Psoas muscle (tissue), 8 donors: ENCODE data around the gene C1orf146. TPM values are rescaled to one million over a fixed set of nuclear protein-coding genes. Genes with fewer than 3 reads are reported as not detected.
"Not testable (repeated sequence)": the region's sequence is repeated elsewhere in the genome, so short reads cannot be mapped to it uniquely, and the experiment has no call there.

Source experiments
- ATAC-seq, 4 donors: fragments of 200-7000 bp; cut with Tn5 transposase; one replicate each; pipeline ENCODE4 v1.9.1; 2020; ENCODE audit warnings: moderate library complexity in 3 of 4, mild to moderate bottlenecking in 2 of 4
- DNase-seq, 2 donors: peaks; one replicate each; pipeline ENCODE4 v3.0.0-alpha.2; 2020
- H3K27ac ChIP-seq: fragments of 200-600 bp; one replicate; pipeline ENCODE4 v1.8.0; 2022
- H3K27me3 ChIP-seq, 3 donors: fragments of 200-600 bp in 1 of 3; one replicate each; pipeline versions ENCODE4 v1.6.1 to v1.8.0; 2013 to 2022; ENCODE audit warnings: low read length in 2 of 3, mild to moderate bottlenecking in 2 of 3, moderate library complexity in 1 of 3; ENCODE audit not compliant: insufficient read depth in 3 of 3
- H3K36me3 ChIP-seq, 2 donors: fragments of 200-600 bp in 1 of 2; one replicate each; pipeline versions ENCODE4 v1.6.1 to v1.8.0; 2013 to 2022; ENCODE audit warnings: low read depth in 1 of 2, mild to moderate bottlenecking in 1 of 2, moderate library complexity in 1 of 2; ENCODE audit not compliant: insufficient read depth in 1 of 2
- H3K4me1 ChIP-seq: fragments of 200-600 bp; one replicate; pipeline ENCODE4 v1.8.0; 2022
- H3K4me3 ChIP-seq: fragments of 200-600 bp; one replicate; pipeline ENCODE4 v1.8.0; 2022; ENCODE audit warnings: mild to moderate bottlenecking
- H3K9me3 ChIP-seq: fragments of 200-600 bp; one replicate; pipeline ENCODE4 v1.8.0; 2022
- WGBS, 3 donors: extraction: QIAGEN DNeasy Blood & Tissue Kit; methylation state at CpG; one replicate each; pipeline versions ENCODE4 v1.1.6 to v1.1.7; 2013; 5-methylcytosine and 5-hydroxymethylcytosine counted together
- intact Hi-C, 2 donors: fragments of 100-400 bp; cut with DNase I; formaldehyde crosslinking; loops; one replicate each; pipeline versions ENCODE4 v1.11.0 to v1.14.2; 2022
- polyA plus RNA-seq, 3 donors: library from polyadenylated mRNA; stranded (reverse); fragments of 200-250 nt; gene quantifications; one replicate each; pipeline ENCODE4 v1.2.3, GENCODE V29; 2013
- total RNA-seq, 4 donors: library from RNA; stranded (reverse); fragmentation: NEBNext Ultra II Directional in 2 of 4; extraction: Animal tissue kit (Norgen Biotek cat#: 25700) in 2 of 4; gene quantifications; one replicate each; pipeline versions ENCODE4 v1.2.1 to v1.2.4, GENCODE V29; 2021 to 2023
- TF ChIP-seq, protein P1 (sequence below): fragments of 200-600 bp; IDR thresholded peaks from one replicate; pipeline ENCODE4 v1.8.0; 2022; ENCODE audit warnings: antibody characterized with exemption
- donor health status: healthy with polysubstance abuse.
- donor health status: DM: no; HTN: no; CAD: no; lungs with moderate emphysema.
- donor health status: Bipolar disorder and iron deficiency.
- donor health status: healthy.
- donor health status: DM: yes; HTN: yes; CAD: no.
- donor health status: DM: no; HTN: no; CAD: no.
- donor health status: DM: no; HTN: no; CAD: no.
- donor health status: DM: yes; HTN: yes; CAD: no.

Gene C1orf146
- total and polyA plus RNA-seq, 7 donors = not detected

DNA sequence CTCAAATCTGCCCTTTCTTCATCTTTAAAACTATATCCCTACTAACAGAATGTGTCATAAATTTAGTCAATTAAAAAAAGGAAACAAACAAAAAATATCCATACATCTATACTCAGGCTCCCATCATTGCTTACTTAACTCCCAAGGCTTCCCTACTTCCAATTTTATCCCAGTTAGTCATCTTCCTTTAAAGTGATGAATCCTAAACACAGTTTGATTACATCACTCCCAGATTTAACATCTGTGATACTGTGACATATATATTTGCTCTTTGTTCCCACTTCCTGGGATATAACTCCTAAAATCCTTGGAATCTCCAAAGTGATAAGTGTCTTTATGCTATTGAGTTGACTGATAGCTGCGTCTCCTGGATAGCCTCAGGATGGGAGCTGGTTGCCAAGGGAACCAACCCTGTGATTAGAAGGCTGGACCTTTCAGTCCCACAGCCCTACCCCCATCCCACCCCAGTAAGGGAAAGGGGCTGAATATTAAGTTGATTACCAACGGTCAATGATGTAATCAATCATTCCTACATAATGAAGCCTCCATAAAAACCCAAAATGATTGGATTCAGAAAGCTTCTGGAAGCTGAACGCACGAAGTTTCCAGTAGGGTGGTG is 59.5 kb downstream of the C1orf146 start:
- Histone ChIP-seq H3K9me3 (no peaks in the 10 kb centered on the region), H3K36me3 (peaks cover 2 to 35% of the 10 kb centered on the region in 2 donors), H3K4me1 (no peaks in the 10 kb centered on the region), H3K4me3 (no peak overlapping the region), H3K27me3 (no peaks in the 10 kb centered on the region), H3K27ac (no peak overlapping the region)
- DNase-seq (no peak), ATAC-seq (no peak)
- TF ChIP-seq, protein P1, sequence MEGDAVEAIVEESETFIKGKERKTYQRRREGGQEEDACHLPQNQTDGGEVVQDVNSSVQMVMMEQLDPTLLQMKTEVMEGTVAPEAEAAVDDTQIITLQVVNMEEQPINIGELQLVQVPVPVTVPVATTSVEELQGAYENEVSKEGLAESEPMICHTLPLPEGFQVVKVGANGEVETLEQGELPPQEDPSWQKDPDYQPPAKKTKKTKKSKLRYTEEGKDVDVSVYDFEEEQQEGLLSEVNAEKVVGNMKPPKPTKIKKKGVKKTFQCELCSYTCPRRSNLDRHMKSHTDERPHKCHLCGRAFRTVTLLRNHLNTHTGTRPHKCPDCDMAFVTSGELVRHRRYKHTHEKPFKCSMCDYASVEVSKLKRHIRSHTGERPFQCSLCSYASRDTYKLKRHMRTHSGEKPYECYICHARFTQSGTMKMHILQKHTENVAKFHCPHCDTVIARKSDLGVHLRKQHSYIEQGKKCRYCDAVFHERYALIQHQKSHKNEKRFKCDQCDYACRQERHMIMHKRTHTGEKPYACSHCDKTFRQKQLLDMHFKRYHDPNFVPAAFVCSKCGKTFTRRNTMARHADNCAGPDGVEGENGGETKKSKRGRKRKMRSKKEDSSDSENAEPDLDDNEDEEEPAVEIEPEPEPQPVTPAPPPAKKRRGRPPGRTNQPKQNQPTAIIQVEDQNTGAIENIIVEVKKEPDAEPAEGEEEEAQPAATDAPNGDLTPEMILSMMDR = no peak
- 93 to 98% (median 93%) methylated on average over 4 of the region's 4 CpGs for WGBS, 3 donors
- intact Hi-C loops = no loop called here

DNA sequence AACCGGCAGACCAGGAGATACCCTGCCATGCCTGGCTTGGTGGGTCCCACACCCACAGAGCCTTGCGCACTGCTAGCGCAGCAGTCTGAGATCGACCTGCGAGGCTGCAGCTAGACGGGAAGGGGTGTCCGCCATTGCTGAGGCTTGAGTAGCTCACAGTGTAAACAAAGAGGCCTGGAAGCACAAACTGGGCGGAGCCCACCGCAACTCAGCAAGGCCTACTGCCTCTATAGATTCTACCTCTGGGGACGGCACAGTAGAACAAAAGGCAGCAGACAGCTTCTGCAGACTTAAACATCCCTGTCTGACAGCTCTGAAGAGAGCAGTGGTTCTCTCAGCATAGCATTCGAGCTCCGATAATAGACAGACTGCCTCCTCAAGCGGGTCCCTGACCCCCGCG is 62.1 kb downstream of the C1orf146 start:
- H3K4me1 ChIP-seq, ATAC-seq, H3K9me3 ChIP-seq, H3K27ac ChIP-seq, H3K27me3 ChIP-seq, H3K4me3 ChIP-seq, DNase-seq, intact Hi-C loops: not testable (repeated sequence)
- WGBS, 3 donors = 97 to 98% (median 97%) methylated on average over 15 of the region's 15 CpGs
- peaks cover 0 to 34% of the 10 kb centered on the region in 2 donors for H3K36me3 ChIP-seq

DNA sequence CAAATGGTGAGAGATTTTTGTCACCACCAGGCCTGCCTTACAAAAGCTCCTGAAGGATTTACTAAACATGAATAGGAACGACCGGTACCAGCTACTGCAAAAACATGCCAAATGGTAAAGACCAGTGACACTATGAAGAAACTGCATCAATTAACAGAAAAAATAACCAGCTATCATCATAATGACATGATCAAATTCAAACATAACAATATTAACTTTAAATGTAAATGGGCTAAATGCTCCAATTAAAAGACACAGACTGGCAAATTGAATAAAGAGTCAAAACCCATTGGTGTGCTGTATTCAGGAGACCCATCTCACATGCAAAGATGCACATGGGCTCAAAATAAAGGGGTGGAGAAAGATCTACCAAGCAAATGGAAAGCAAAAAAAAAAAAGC is 63.7 kb downstream of the C1orf146 start:
- intact Hi-C loops, H3K27ac ChIP-seq, ATAC-seq, H3K9me3 ChIP-seq, H3K4me1 ChIP-seq, H3K4me3 ChIP-seq, DNase-seq, H3K27me3 ChIP-seq: not testable (repeated sequence)
- WGBS, 3 donors = 98% methylated on average over 2 of the region's 2 CpGs
- H3K36me3 ChIP-seq = peaks cover 0 to 43% of the 10 kb centered on the region in 2 donors

DNA sequence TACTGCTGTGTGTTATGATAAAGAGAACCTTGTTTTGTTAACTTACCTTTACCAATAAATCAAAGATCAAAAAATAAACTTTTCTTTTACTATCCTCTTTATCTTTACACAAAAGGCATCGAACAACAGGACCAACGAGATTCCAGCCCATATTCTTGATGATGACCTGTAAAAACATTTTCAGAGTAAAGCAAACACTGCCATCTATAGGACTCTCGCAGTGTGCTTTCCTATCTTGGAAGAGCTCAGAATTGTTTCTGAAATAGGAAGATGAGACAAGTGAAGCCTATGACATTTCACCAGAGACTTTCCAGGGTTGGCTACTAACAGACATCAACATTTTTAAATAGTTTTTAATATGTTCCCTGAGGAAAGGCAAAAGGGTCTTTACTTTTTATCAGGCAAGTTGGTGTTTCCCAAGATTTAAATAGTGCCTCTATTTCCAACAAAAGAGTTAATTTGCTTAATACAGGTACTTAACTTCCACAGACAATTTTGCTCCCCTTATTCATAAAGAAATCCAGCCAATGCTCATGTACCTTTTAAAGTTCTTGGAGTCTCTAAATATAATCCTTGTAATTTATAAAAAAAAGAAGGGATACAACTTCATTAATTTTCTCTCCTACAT is 73.8 kb downstream of the C1orf146 start:
- DNase-seq = no peak
- TF ChIP-seq, protein P1 = peak; percentile 63
- WGBS, 3 donors = 10 to 31% (median 23%) methylated on average over 3 of the region's 3 CpGs
- no peaks in the 10 kb centered on the region for H3K4me1 ChIP-seq
- H3K4me3 ChIP-seq = no peak overlapping the region
- H3K9me3 ChIP-seq = no peaks in the 10 kb centered on the region
- peak; percentile 55 to 78 (median 62) for ATAC-seq
- intact Hi-C loops = no loop called here
- no peak overlapping the region for H3K27ac ChIP-seq
- H3K27me3 ChIP-seq = no peaks in the 10 kb centered on the region
- peaks cover 3 to 68% of the 10 kb centered on the region in 2 donors for H3K36me3 ChIP-seq

Other genes starting within 250 kb of the C1orf146 start
- gene EPHX4, start 187.9 kb upstream of the C1orf146 start, total RNA-seq = under 1 TPM in 1 of 4 donors, not detected in 3; 0.17 TPM
- under 1 TPM in 2 of 3 donors, not detected in 1; 0.01 to 0.18 TPM for gene EPHX4, start 187.9 kb upstream of the C1orf146 start, polyA plus RNA-seq
- gene SETSIP, start 142.5 kb upstream of the C1orf146 start, total RNA-seq = not detected
- gene SETSIP, start 142.5 kb upstream of the C1orf146 start, polyA plus RNA-seq = not detected
- gene BTBD8, start 137.6 kb upstream of the C1orf146 start, total RNA-seq = 1 to 10 TPM in 3 of 4 donors, under 1 TPM in 1; 0.46 to 4.3 (median 2.7) TPM
- under 1 TPM; 0.31 to 0.61 (median 0.53) TPM for gene BTBD8, start 137.6 kb upstream of the C1orf146 start, polyA plus RNA-seq
- gene GLMN, start 81.1 kb downstream of the C1orf146 start, total RNA-seq = 1 to 10 TPM; 3.9 to 6.6 (median 5.9) TPM
- gene GLMN, start 81.1 kb downstream of the C1orf146 start, polyA plus RNA-seq = 1 to 10 TPM; 4.9 to 5.7 (median 5.4) TPM
- gene RPAP2, start 81.1 kb downstream of the C1orf146 start, total RNA-seq = 10 to 100 TPM; 26.5 to 33.1 (median 30.5) TPM
- gene RPAP2, start 81.1 kb downstream of the C1orf146 start, polyA plus RNA-seq = 10 to 100 TPM; 10.9 to 20.6 (median 12.7) TPM